T-helper 17 cell (primary cell): ENCODE measurements around the gene CLIC1. TPM values are rescaled to one million over a fixed set of nuclear protein-coding genes. Genes with fewer than 3 reads are reported as not detected.

Experiments
- ATAC-seq: fragments of 150-1000 bp; cut with Tn5 transposase; 2 replicates; pipeline ENCODE4 v1.10.0; 2021; ENCODE audit warnings: mild to moderate bottlenecking, moderate library complexity
- DNase-seq, 3 donors: peaks; one replicate each; pipeline versions ENCODE4 v3.0.0 to v3.0.0-alpha.2; 2020 to 2021
- H3K9me3 ChIP-seq: one replicate; pipeline ENCODE4 v1.7.0; 2013; ENCODE audit warnings: low read length, mild to moderate bottlenecking; ENCODE audit not compliant: control insufficient read depth, poor library complexity, severe bottlenecking
- H3K27ac Mint-ChIP-seq: one replicate; pipeline ENCODE4 v1.8.0; 2022; ENCODE audit warnings: mild to moderate bottlenecking, moderate library complexity, mixed read lengths
- H3K27me3 Mint-ChIP-seq: one replicate; pipeline ENCODE4 v1.8.0; 2022; ENCODE audit warnings: mixed read lengths
- H3K36me3 Mint-ChIP-seq: one replicate; pipeline ENCODE4 v1.8.0; 2022; ENCODE audit warnings: low read depth, mixed read lengths
- H3K4me1 Mint-ChIP-seq: one replicate; pipeline ENCODE4 v1.8.0; 2022; ENCODE audit warnings: mild to moderate bottlenecking, mixed read lengths
- H3K4me3 Mint-ChIP-seq: one replicate; pipeline ENCODE4 v1.8.0; 2022; ENCODE audit warnings: mild to moderate bottlenecking, moderate library complexity, mixed read lengths
- total RNA-seq, 4 donors: library from RNA in 2 of 4; stranded (reverse) in 2 of 4; gene quantifications; one replicate each; pipeline ENCODE4 v1.2.3 and lab custom pipeline; 2022 to 2026

The CLIC1 gene
- total RNA-seq, 2 donors from 2014 or later, result 145 to 152 TPM

DNA sequence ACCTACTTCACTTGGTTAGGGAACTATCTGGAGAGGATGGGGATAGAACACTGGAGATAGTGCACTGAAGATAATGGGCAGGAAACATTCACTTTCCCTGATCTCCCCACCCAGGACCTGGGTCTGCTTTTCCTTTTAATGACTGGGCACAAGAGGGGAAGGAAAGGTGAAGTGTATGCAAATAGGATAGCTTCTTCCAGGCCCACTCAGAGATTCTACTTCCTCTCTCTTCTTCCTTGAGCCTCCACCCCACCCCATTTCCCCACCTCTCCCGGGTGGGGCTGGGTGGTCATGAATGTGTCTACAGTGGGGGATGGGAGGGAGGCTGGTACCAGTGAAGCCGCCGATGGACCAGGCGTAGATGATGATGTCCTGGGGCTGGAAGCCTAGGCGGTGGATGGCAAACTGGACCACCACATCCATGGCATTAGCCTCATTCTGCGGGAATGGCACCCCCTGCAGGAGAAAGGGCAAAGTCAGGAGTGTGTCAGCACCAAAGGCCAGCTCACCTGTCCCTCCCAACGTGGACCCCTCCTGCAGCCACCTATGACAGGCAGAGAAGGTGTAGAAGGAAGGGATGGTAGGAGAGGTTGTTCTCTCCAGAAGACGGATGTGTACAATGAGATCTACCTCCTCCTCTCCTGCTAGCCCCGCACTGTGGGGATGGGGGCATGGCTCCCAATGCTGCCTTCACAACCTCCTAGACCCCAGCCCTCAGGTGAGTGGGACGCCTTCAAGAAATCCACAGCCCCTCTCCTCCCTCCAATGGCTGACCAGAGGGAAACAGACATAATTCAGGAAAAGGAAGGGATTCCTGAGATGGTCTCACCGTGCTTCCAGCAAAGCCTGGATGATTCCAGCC, 46.9 kb downstream of the CLIC1 start:
- no peak for DNase-seq
- peaks cover 9% of the 10 kb centered on the region for H3K36me3 Mint-ChIP-seq
- no peaks in the 10 kb centered on the region for H3K27me3 Mint-ChIP-seq
- peaks cover 7% of the 10 kb centered on the region for H3K4me1 Mint-ChIP-seq
- ATAC-seq, result no peak
- H3K4me3 Mint-ChIP-seq, result no peak overlapping the region
- H3K9me3 ChIP-seq, result no peaks in the 10 kb centered on the region
- H3K27ac Mint-ChIP-seq, result peak overlapping the region; percentile 34

DNA sequence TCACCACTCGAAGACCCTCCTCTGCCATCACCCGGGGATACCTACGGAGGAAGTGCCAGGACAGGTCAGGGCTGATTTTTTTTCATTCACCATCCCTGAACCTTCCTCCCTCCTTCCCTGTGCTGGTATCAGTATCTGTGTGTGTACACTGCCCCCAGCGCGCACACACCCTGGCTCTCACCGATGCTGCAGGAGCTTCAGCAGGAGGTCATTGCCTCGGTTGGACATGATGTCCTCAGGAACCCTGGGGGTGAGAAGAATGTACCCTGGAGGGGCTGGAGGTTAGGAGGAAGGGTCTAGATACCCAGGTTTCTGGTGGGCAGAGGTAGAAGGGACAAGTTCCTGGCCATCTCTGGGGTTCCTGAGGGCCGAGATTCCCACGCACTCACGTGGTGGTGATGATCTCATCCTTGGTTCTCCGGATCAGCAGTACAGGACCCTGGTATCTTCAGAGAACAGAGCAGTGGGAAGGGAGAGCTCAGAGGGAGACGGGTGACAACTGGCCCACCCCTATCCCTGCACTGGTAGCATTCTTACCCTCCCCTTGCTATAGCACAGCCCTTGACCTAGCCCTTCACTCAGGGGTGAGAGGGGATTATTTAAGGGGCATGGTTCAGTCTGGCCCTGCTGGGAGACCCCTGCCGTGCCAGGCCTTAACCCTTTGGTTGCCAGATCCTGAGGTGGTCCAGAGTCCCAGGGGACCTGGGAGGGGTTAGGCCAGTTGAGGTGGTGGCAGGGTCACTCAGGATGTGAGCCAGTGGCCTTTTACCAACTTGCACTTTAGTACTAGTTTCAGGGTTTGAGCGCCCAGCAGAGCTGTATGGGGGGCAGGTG, 48.3 kb downstream of the CLIC1 start:
- no peaks in the 10 kb centered on the region for H3K9me3 ChIP-seq
- H3K36me3 Mint-ChIP-seq, result peaks cover 9% of the 10 kb centered on the region

DNA sequence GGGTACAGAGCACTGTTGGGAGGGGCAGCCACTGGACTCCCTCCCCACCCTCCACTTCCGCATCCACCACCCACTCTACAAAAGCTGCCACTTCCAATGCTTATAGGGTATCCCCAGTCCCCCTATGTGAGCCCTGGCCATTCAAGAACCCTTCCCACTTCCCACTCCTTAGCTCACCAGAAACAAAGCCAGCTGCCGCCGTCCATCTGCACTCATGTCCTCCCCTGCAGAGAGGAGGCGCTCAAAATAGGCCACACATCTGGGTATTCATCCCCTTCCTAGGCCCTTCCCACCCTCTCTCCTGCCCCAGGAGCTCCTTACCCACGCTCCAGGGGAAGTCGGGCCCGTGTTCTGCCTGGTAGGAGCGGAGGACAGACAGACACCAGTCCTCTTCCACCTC, 49.0 kb downstream of the CLIC1 start:
- peaks cover 8% of the 10 kb centered on the region for H3K4me1 Mint-ChIP-seq
- ATAC-seq, result no peak
- peaks cover 5% of the 10 kb centered on the region for H3K36me3 Mint-ChIP-seq

More for the DNA sequence above, 48.3 kb downstream of the CLIC1 start:
- Mint-ChIP-seq H3K27ac (no peak overlapping the region), H3K4me3 (no peak overlapping the region), H3K27me3 (no peaks in the 10 kb centered on the region), H3K4me1 (peaks cover 7% of the 10 kb centered on the region)
- DNase-seq (no peak), ATAC-seq (no peak)

DNA sequence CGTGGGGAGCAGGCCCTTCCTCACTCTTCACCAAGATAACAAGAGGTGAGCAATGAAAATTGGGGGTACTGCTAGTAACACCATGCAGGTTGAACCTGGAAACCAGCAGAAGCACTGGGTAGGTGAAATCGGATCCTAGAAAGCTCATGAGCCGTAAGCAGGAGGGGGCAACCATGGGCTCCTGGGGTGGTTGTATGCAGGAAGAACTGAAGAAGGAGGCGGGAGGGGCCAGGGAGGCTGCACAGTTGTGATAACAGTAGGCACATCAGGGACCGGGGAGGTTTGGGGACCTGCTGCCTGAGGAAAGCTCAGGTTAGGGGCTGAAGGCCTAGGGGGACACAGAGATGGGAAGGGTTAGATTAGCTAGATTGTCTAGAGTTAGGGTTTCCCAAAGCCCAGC, 49.8 kb downstream of the CLIC1 start:
- Mint-ChIP-seq H3K27me3 (no peaks in the 10 kb centered on the region), H3K36me3 (peaks cover 4% of the 10 kb centered on the region), H3K4me1 (peaks cover 11% of the 10 kb centered on the region), H3K27ac (peak overlapping the region; percentile 84), H3K4me3 (no peak overlapping the region)
- no peaks in the 10 kb centered on the region for H3K9me3 ChIP-seq
- DNase-seq (no peak), ATAC-seq (no peak)

More for the DNA sequence above, 49.0 kb downstream of the CLIC1 start:
- no peaks in the 10 kb centered on the region for H3K9me3 ChIP-seq
- Mint-ChIP-seq H3K4me3 (no peak overlapping the region), H3K27ac (no peak overlapping the region), H3K27me3 (no peaks in the 10 kb centered on the region)
- DNase-seq, result no peak

DNA sequence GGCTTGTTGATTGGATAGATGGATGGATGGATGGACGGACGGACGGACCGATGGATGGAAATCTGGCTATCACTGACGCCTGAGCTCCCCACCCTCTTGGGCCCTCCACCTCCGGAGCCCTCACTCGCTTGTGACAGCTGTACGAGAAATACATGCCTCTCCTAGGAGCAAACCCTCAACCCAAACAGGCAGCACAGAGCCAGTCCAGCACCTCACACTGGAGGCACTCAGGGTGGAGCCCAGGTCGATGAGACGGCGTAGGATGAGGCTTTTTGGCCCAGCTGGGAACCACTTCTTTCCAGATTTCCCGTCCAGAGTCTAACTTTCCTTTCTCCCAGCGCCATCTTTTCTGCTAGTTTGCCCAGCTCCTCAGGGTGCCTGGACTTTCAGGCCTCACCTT, 52.7 kb downstream of the CLIC1 start:
- Mint-ChIP-seq H3K4me1 (peaks cover 26% of the 10 kb centered on the region), H3K36me3 (peaks cover 4% of the 10 kb centered on the region), H3K4me3 (no peak overlapping the region), H3K27me3 (no peaks in the 10 kb centered on the region), H3K27ac (no peak overlapping the region)
- DNase-seq (no peak), ATAC-seq (no peak)
- H3K9me3 ChIP-seq, result no peaks in the 10 kb centered on the region

DNA sequence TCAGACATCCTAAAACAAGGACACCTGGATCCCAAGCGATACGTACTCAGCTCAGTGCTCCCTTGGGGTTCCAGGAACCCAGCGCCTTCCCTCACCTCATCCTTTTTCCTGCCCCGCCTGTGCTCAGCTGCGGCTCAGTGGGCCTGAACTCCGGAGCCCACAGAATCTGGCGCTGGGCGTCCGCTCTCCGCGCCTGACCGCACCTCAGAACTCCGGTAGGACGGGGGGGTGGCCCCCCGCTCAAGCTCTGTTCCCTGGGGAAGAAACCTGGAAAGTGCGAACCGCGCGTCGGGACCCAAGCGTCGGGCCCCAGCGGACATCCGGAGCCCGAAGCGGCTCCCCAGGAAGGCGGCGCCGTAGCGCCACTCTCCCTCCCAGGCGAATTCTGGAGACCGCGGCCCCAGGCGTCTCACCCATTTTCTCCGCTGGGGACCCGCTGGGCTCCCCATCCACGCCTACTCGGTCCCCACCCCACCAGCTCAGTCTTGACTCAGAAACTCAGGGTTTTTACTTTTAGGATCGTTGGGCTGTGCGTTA, 55.1 kb downstream of the CLIC1 start:
- Mint-ChIP-seq H3K27ac (peak overlapping the region; percentile 96), H3K4me3 (peak overlapping the region; percentile 93), H3K4me1 (peaks cover 32% of the 10 kb centered on the region), H3K27me3 (no peaks in the 10 kb centered on the region), H3K36me3 (peaks cover 1% of the 10 kb centered on the region)
- peak; percentile 66 for ATAC-seq
- no peaks in the 10 kb centered on the region for H3K9me3 ChIP-seq
- peak in 1 of 3 donors; percentile 25 for DNase-seq

Other genes starting within 250 kb of the CLIC1 start
- 10 to 100 TPM; 16.5 to 17.6 TPM for gene MICB, start 238.4 kb downstream of the CLIC1 start, total RNA-seq
- not detected for gene MCCD1, start 207.6 kb downstream of the CLIC1 start, total RNA-seq
- gene DDX39B, start 194.5 kb downstream of the CLIC1 start, total RNA-seq, result 100 to 1,000 TPM; 496 to 507 TPM
- 1 to 10 TPM; 1.4 to 2.0 TPM for gene ATP6V1G2, start 189.9 kb downstream of the CLIC1 start, total RNA-seq
- gene NFKBIL1, start 188.9 kb downstream of the CLIC1 start, total RNA-seq, result 1 to 10 TPM; 5.5 to 6.4 TPM
- gene LTA, start 164.2 kb downstream of the CLIC1 start, total RNA-seq, result 10 to 100 TPM; 19.9 to 26.0 TPM
- 10 to 100 TPM; 28.9 to 33.6 TPM for gene TNF, start 161.0 kb downstream of the CLIC1 start, total RNA-seq
- gene LTB, start 154.1 kb downstream of the CLIC1 start, total RNA-seq, result 100 to 1,000 TPM; 791 to 891 TPM
- 10 to 100 TPM; 30.6 to 42.6 TPM for gene LST1, start 150.3 kb downstream of the CLIC1 start, total RNA-seq
- 1 to 10 TPM; 5.7 to 8.2 TPM for gene NCR3, start 143.5 kb downstream of the CLIC1 start, total RNA-seq
- 10 to 100 TPM in 1 of 2 donors, 1 to 10 TPM in 1; 8.1 to 13.2 TPM for gene AIF1, start 121.3 kb downstream of the CLIC1 start, total RNA-seq
- 100 to 1,000 TPM; 210 to 213 TPM for gene PRRC2A, start 115.8 kb downstream of the CLIC1 start, total RNA-seq
- 100 to 1,000 TPM; 229 to 233 TPM for gene BAG6, start 83.9 kb downstream of the CLIC1 start, total RNA-seq
- 1 to 10 TPM; 2.9 to 4.0 TPM for gene APOM, start 80.6 kb downstream of the CLIC1 start, total RNA-seq
- gene C6orf47, start 75.8 kb downstream of the CLIC1 start, total RNA-seq, result 10 to 100 TPM; 13.3 to 16.9 TPM
- gene GPANK1, start 71.5 kb downstream of the CLIC1 start, total RNA-seq, result 10 to 100 TPM in 1 of 2 donors, 1 to 10 TPM in 1; 9.2 to 11.9 TPM
- 100 to 1,000 TPM; 104 to 107 TPM for gene CSNK2B, start 70.5 kb downstream of the CLIC1 start, total RNA-seq
- gene LY6G5B, start 66.6 kb downstream of the CLIC1 start, total RNA-seq, result 10 to 100 TPM; 27.6 to 32.7 TPM
- 1 to 10 TPM; 3.8 to 4.6 TPM for gene LY6G5C, start 55.5 kb downstream of the CLIC1 start, total RNA-seq
- gene ABHD16A, start 33.2 kb downstream of the CLIC1 start, total RNA-seq, result 10 to 100 TPM; 57.8 to 75.1 TPM
- 10 to 100 TPM in 1 of 2 donors, 1 to 10 TPM in 1; 1.6 to 29.1 TPM for gene LY6G6F, start 29.7 kb downstream of the CLIC1 start, total RNA-seq
- gene LY6G6D, start 21.2 kb downstream of the CLIC1 start, total RNA-seq, result not detected
- not detected for gene LY6G6C, start 14.8 kb downstream of the CLIC1 start, total RNA-seq
- gene MPIG6B, start 13.2 kb downstream of the CLIC1 start, total RNA-seq, result 100 to 1,000 TPM in 1 of 2 donors, 1 to 10 TPM in 1; 3.4 to 129 TPM
- gene DDAH2, start 7.2 kb downstream of the CLIC1 start, total RNA-seq, result 1 to 10 TPM; 4.7 to 7.3 TPM
- gene MSH5, start 3.5 kb upstream of the CLIC1 start, total RNA-seq, result 10 to 100 TPM; 12.9 to 18.3 TPM
- 1 to 10 TPM; 3.6 to 4.2 TPM for gene SAPCD1, start 26.1 kb upstream of the CLIC1 start, total RNA-seq
- 1 to 10 TPM; 2.8 to 2.9 TPM for gene VWA7, start 40.8 kb upstream of the CLIC1 start, total RNA-seq
- 10 to 100 TPM; 58.0 to 73.7 TPM for gene VARS1, start 59.2 kb upstream of the CLIC1 start, total RNA-seq
- 10 to 100 TPM; 20.9 to 22.5 TPM for gene LSM2, start 70.4 kb upstream of the CLIC1 start, total RNA-seq
- 1 to 10 TPM; 3.4 to 3.5 TPM for gene HSPA1L, start 78.8 kb upstream of the CLIC1 start, total RNA-seq
- gene HSPA1A, start 79.0 kb upstream of the CLIC1 start, total RNA-seq, result 10 to 100 TPM; 15.1 to 20.2 TPM
- 10 to 100 TPM; 18.0 to 20.5 TPM for gene HSPA1B, start 91.2 kb upstream of the CLIC1 start, total RNA-seq
- gene NEU1, start 126.3 kb upstream of the CLIC1 start, total RNA-seq, result 10 to 100 TPM; 27.1 to 29.6 TPM
- under 1 TPM; 0.10 to 0.13 TPM for gene SLC44A4, start 142.5 kb upstream of the CLIC1 start, total RNA-seq
- 10 to 100 TPM; 40.4 to 46.2 TPM for gene EHMT2, start 161.2 kb upstream of the CLIC1 start, total RNA-seq
- under 1 TPM; 0.50 to 0.96 TPM for gene ZBTB12, start 165.6 kb upstream of the CLIC1 start, total RNA-seq
- 1 to 10 TPM in 1 of 2 donors, not detected in 1; 2.1 TPM for gene C2, start 191.2 kb upstream of the CLIC1 start, total RNA-seq
- under 1 TPM in 1 of 2 donors, not detected in 1; 0.65 TPM for gene CFB, start 209.6 kb upstream of the CLIC1 start, total RNA-seq
- 10 to 100 TPM; 45.8 to 46.2 TPM for gene NELFE, start 222.4 kb upstream of the CLIC1 start, total RNA-seq
- 10 to 100 TPM; 85.5 to 94.5 TPM for gene SKIC2, start 222.6 kb upstream of the CLIC1 start, total RNA-seq
- gene DXO, start 235.6 kb upstream of the CLIC1 start, total RNA-seq, result 10 to 100 TPM; 31.9 to 35.0 TPM
- 1 to 10 TPM; 3.8 to 5.4 TPM for gene C4A, start 245.5 kb upstream of the CLIC1 start, total RNA-seq